ENCODE measurements around the gene PPP2R5B. TPM values are rescaled to one million over a fixed set of nuclear protein-coding genes. Genes with fewer than 3 reads are reported as not detected.
A peak's percentile ranks its signal among the peaks of the same experiment; 100 is the strongest.

Gene PPP2R5B
- total RNA-seq, 2 experiments from 2014 or later, result 18.6 to 22.3 TPM

- Mint-ChIP-seq H3K4me3 (no peak overlapping the region), H3K36me3 (peaks cover 4% of the 10 kb centered on the region), H3K27ac (no peak overlapping the region), H3K9me3 (no peaks in the 10 kb centered on the region), H3K4me1 (peaks cover 39% of the 10 kb centered on the region), H3K27me3 (no peaks in the 10 kb centered on the region)
- no peak for DNase-seq
- POLR2A ChIA-PET, result interaction anchor here (1.4 to 24.3 kb wide), 2 partner anchors 25 to 230 kb away, joined by 3 to 782 read pairs; partner anchors contain the start of genes CDC42BPG and TM7SF2
- ATAC-seq (ENCODE audit: low read depth), result no peak
Measured at GRCh38 chr11:64882243-64882642, 42.2 kb upstream of the PPP2R5B start.

- H3K27ac Mint-ChIP-seq, result peak overlapping the region; percentile 71
- no peaks in the 10 kb centered on the region for H3K36me3 Mint-ChIP-seq
- ATAC-seq (ENCODE audit: low read depth) (no peak), DNase-seq (no peak)
- POLR2A ChIA-PET, result interaction anchor here (0.9 to 24.3 kb wide), 2 partner anchors 10 to 26 kb away, joined by 3 to 782 read pairs; partner anchors contain the start of gene CDC42BPG
- H3K4me1 Mint-ChIP-seq, result peaks cover 44% of the 10 kb centered on the region
- no peaks in the 10 kb centered on the region for H3K9me3 Mint-ChIP-seq
- H3K4me3 Mint-ChIP-seq, result no peak overlapping the region
- H3K27me3 Mint-ChIP-seq, result no peaks in the 10 kb centered on the region
Measured at GRCh38 chr11:64883575-64883974, 40.9 kb upstream of the PPP2R5B start.

- Mint-ChIP-seq H3K4me1 (peaks cover 43% of the 10 kb centered on the region), H3K27ac (peak overlapping the region; percentile 71), H3K36me3 (no peaks in the 10 kb centered on the region), H3K9me3 (no peaks in the 10 kb centered on the region), H3K27me3 (no peaks in the 10 kb centered on the region), H3K4me3 (no peak overlapping the region)
- POLR2A ChIA-PET, result interaction anchor here (1.4 to 24.3 kb wide), 2 partner anchors 8 to 27 kb away, joined by 5 to 782 read pairs; partner anchors contain the start of gene CDC42BPG
- DNase-seq, result no peak
- no peak for ATAC-seq (ENCODE audit: low read depth)
Measured at GRCh38 chr11:64884019-64884418, 40.5 kb upstream of the PPP2R5B start.

- peak overlapping the region; percentile 84 for H3K27ac Mint-ChIP-seq
- DNase-seq (no peak), ATAC-seq (ENCODE audit: low read depth) (peak; percentile 60)
- H3K36me3 Mint-ChIP-seq, result no peaks in the 10 kb centered on the region
- POLR2A ChIA-PET, result interaction anchor here (1.3 to 24.3 kb wide), 5 partner anchors 9 to 236 kb away, joined by 4 to 782 read pairs (median 5); partner anchors contain the start of genes CDC42BPG, FAU and MRPL49
- H3K4me3 Mint-ChIP-seq, result peak overlapping the region; percentile 48
- H3K4me1 Mint-ChIP-seq, result peaks cover 28% of the 10 kb centered on the region
- no peaks in the 10 kb centered on the region for H3K27me3 Mint-ChIP-seq
- H3K9me3 Mint-ChIP-seq, result no peaks in the 10 kb centered on the region
Measured at GRCh38 chr11:64885367-64886286, 38.9 kb upstream of the PPP2R5B start.

- H3K36me3 Mint-ChIP-seq, result no peaks in the 10 kb centered on the region
- no peaks in the 10 kb centered on the region for H3K9me3 Mint-ChIP-seq
- no peak for ATAC-seq (ENCODE audit: low read depth)
- no peak for DNase-seq
- peaks cover 19% of the 10 kb centered on the region for H3K4me1 Mint-ChIP-seq
- peak overlapping the region; percentile 73 for H3K27ac Mint-ChIP-seq
- POLR2A ChIA-PET, result interaction anchor here (0.6 to 24.3 kb wide), 3 partner anchors 9 to 447 kb away, joined by 3 to 782 read pairs (median 26); partner anchors contain the start of genes CDC42BPG and EHD1
- H3K4me3 Mint-ChIP-seq, result peak overlapping the region; percentile 56
- no peaks in the 10 kb centered on the region for H3K27me3 Mint-ChIP-seq
Measured at GRCh38 chr11:64887234-64887756, 37.2 kb upstream of the PPP2R5B start.

GRCh38 chr11:64887757-64888405, 36.6 kb upstream of the PPP2R5B start:
- POLR2A ChIA-PET, result interaction anchor here (0.6 to 24.3 kb wide), 5 partner anchors 10 to 446 kb away, joined by 3 to 782 read pairs (median 3); partner anchors contain the start of genes CDC42BPG, EHD1 and PPP2R5B

GRCh38 chr11:64888406-64888728, 36.1 kb upstream of the PPP2R5B start:
- no peaks in the 10 kb centered on the region for H3K36me3 Mint-ChIP-seq
- H3K27me3 Mint-ChIP-seq, result no peaks in the 10 kb centered on the region
- peak overlapping the region; percentile 83 for H3K4me3 Mint-ChIP-seq
- H3K4me1 Mint-ChIP-seq, result peaks cover 19% of the 10 kb centered on the region
- POLR2A ChIA-PET, result interaction anchor here (0.6 to 24.3 kb wide), 4 partner anchors 10 to 36 kb away, joined by 3 to 782 read pairs (median 14); partner anchors contain the start of genes CDC42BPG, EHD1 and PPP2R5B
- DNase-seq (no peak), ATAC-seq (ENCODE audit: low read depth) (no peak)
- no peaks in the 10 kb centered on the region for H3K9me3 Mint-ChIP-seq
- H3K27ac Mint-ChIP-seq, result peak overlapping the region; percentile 78

More at GRCh38 chr11:64887757-64888405, 36.6 kb upstream of the PPP2R5B start:
- Mint-ChIP-seq H3K4me3 (peak overlapping the region; percentile 83), H3K27ac (peak overlapping the region; percentile 78), H3K4me1 (peaks cover 19% of the 10 kb centered on the region), H3K9me3 (no peaks in the 10 kb centered on the region), H3K36me3 (no peaks in the 10 kb centered on the region), H3K27me3 (no peaks in the 10 kb centered on the region)
- peak; percentile 96 for DNase-seq
- peak; percentile 86 for ATAC-seq (ENCODE audit: low read depth)

GRCh38 chr11:64888729-64889511, 35.6 kb upstream of the PPP2R5B start:
- no peak for ATAC-seq (ENCODE audit: low read depth)
- no peaks in the 10 kb centered on the region for H3K27me3 Mint-ChIP-seq
- peaks cover 19% of the 10 kb centered on the region for H3K4me1 Mint-ChIP-seq
- no peaks in the 10 kb centered on the region for H3K9me3 Mint-ChIP-seq
- DNase-seq, result no peak
- no peaks in the 10 kb centered on the region for H3K36me3 Mint-ChIP-seq
- no peak overlapping the region for H3K4me3 Mint-ChIP-seq
- no peak overlapping the region for H3K27ac Mint-ChIP-seq
- POLR2A ChIA-PET, result interaction anchor here (1.2 to 24.3 kb wide), 3 partner anchors 11 to 32 kb away, joined by 3 to 782 read pairs (median 26); partner anchors contain the start of genes CDC42BPG and EHD1

GRCh38 chr11:64890522-64890939, 34.0 kb upstream of the PPP2R5B start:
- no peak for DNase-seq
- ATAC-seq (ENCODE audit: low read depth), result no peak
- Mint-ChIP-seq H3K36me3 (no peaks in the 10 kb centered on the region), H3K9me3 (no peaks in the 10 kb centered on the region), H3K4me1 (peaks cover 17% of the 10 kb centered on the region), H3K27ac (no peak overlapping the region), H3K4me3 (no peak overlapping the region), H3K27me3 (no peaks in the 10 kb centered on the region)
- POLR2A ChIA-PET, result interaction anchor here (1.1 to 24.3 kb wide), 2 partner anchors 13 to 33 kb away, joined by 6 to 782 read pairs; partner anchors contain the start of genes CDC42BPG and EHD1

GRCh38 chr11:64891215-64891848, 33.2 kb upstream of the PPP2R5B start:
- no peak for DNase-seq
- Mint-ChIP-seq H3K27me3 (no peaks in the 10 kb centered on the region), H3K9me3 (no peaks in the 10 kb centered on the region), H3K4me3 (no peak overlapping the region), H3K27ac (no peak overlapping the region), H3K4me1 (peaks cover 10% of the 10 kb centered on the region), H3K36me3 (no peaks in the 10 kb centered on the region)
- no peak for ATAC-seq (ENCODE audit: low read depth)
- POLR2A ChIA-PET, result interaction anchor here (24.3 kb wide), 1 partner anchor 34 kb away, joined by 782 read pairs; the partner anchor contains the start of gene CDC42BPG

GRCh38 chr11:64891880-64892279, 32.6 kb upstream of the PPP2R5B start:
- peaks cover 10% of the 10 kb centered on the region for H3K4me1 Mint-ChIP-seq
- H3K27me3 Mint-ChIP-seq, result no peaks in the 10 kb centered on the region

GRCh38 chr11:64892411-64892831, 32.1 kb upstream of the PPP2R5B start:
- Mint-ChIP-seq H3K9me3 (no peaks in the 10 kb centered on the region), H3K36me3 (no peaks in the 10 kb centered on the region), H3K27ac (peak overlapping the region; percentile 38), H3K27me3 (no peaks in the 10 kb centered on the region), H3K4me3 (no peak overlapping the region), H3K4me1 (peaks cover 9% of the 10 kb centered on the region)
- ATAC-seq (ENCODE audit: low read depth) (no peak), DNase-seq (no peak)
- POLR2A ChIA-PET, result interaction anchor here (24.3 kb wide), 1 partner anchor 35 kb away, joined by 782 read pairs; the partner anchor contains the start of gene CDC42BPG

More at GRCh38 chr11:64891880-64892279, 32.6 kb upstream of the PPP2R5B start:
- Mint-ChIP-seq H3K9me3 (no peaks in the 10 kb centered on the region), H3K36me3 (no peaks in the 10 kb centered on the region), H3K27ac (peak overlapping the region; percentile 38), H3K4me3 (no peak overlapping the region)
- POLR2A ChIA-PET, result interaction anchor here (24.3 kb wide), 1 partner anchor 34 kb away, joined by 782 read pairs; the partner anchor contains the start of gene CDC42BPG
- ATAC-seq (ENCODE audit: low read depth) (no peak), DNase-seq (no peak)

All from activated naive CD8-positive, alpha-beta T cell treated with anti-CD3 and anti-CD28 coated beads, Interleukin-2, amount 10 ng/mL, durations not matched to agents 7 days and 5 days (primary cell).